HCT116 (cell line): ENCODE data around the gene ZFP1. TPM values are rescaled to one million over a fixed set of nuclear protein-coding genes. Genes with fewer than 3 reads are reported as not detected.

Experiments used
- ATAC-seq: fragments of 200-7000 bp; cut with Tn5 transposase; 2 replicates; pipeline ENCODE4 v1.9.1; 2020; ENCODE audit warnings: mild to moderate bottlenecking, moderate library complexity
- BruUV-seq: library from RNA; stranded (reverse); fragments of 400-500 nt; replicated peaks from 2 replicates; lab custom pipeline; 2021; lab: Mats Ljungman, UMichigan
- CTCF ChIA-PET: fragments of 300-600 bp; sonication (Branson Sonifier 250); formaldehyde crosslinking; loops from one replicate; lab custom pipeline; 2021; ENCODE audit warnings: antibody characterized with exemption; lab: Charles Lee
- POLR2A ChIA-PET: fragments of 300-600, 350-600 bp; sonication (Branson Sonifier 250); formaldehyde crosslinking; loops from one replicate; lab custom pipeline; 2021; ENCODE audit warnings: antibody characterized with exemption; lab: Charles Lee
- RAD21 ChIA-PET, 2 experiments: fragments of 300-600 bp; sonication (Branson Sonifier 250); formaldehyde crosslinking; loops; one replicate each; lab custom pipeline; 2023; ENCODE audit warnings: low total read pairs in 2 of 2; ENCODE audit not compliant: uncharacterized antibody in 2 of 2, unreplicated experiment in 2 of 2, low non-redundant PET in 1 of 2; lab: Charles Lee
- DNase-seq: peaks from one replicate; pipeline ENCODE4 v3.0.0-alpha.2; 2010; ENCODE audit warnings: low read depth, low spot score
- H2AFZ ChIP-seq: fragments of 200-600 bp; shearing (Covaris generic), sonication (generic); 2 replicates; pipeline ENCODE4 v1.6.1; 2017; ENCODE audit warnings: low read depth, mixed run types, mixed read lengths, antibody characterized with exemption, low read length; ENCODE audit not compliant: poor library complexity, severe bottlenecking
- H3K27ac ChIP-seq: 2 replicates; pipeline ENCODE4 v1.5.1; 2012; ENCODE audit warnings: low read depth, low read length
- H3K27me3 ChIP-seq: fragments of 200-600 bp; sonication (generic); 2 replicates; pipeline ENCODE4 v1.6.1; 2016; ENCODE audit warnings: mixed run types, low read length, mixed read lengths; ENCODE audit not compliant: insufficient read depth
- H3K36me3 ChIP-seq, 2 experiments: fragments of 200-500 bp in 1 of 2; fragments of 200-600 bp in 1 of 2; sonication (Bioruptor generic) in 1 of 2; sonication (generic) in 1 of 2; 2 replicates each; pipeline versions ENCODE4 v1.5.1 to v1.6.1; 2014 to 2016; ENCODE audit warnings: low read length in 2 of 2, inconsistent platforms in 1 of 2, mixed read lengths in 1 of 2, mixed run types in 1 of 2; ENCODE audit not compliant: insufficient read depth in 2 of 2, control insufficient read depth in 1 of 2
- H3K4me1 ChIP-seq, 2 experiments: fragments of 200-600 bp in 1 of 2; sonication (generic) in 1 of 2; 2 replicates each; pipeline versions ENCODE4 v1.5.1 to v1.6.1; 2012 to 2017; ENCODE audit warnings: low read length in 2 of 2, inconsistent platforms in 1 of 2, mild to moderate bottlenecking in 1 of 2, mixed read lengths in 1 of 2, mixed run types in 1 of 2, moderate library complexity in 1 of 2; ENCODE audit not compliant: insufficient read depth in 2 of 2, control insufficient read depth in 1 of 2
- H3K4me2 ChIP-seq: fragments of 200-600 bp; sonication (generic); 2 replicates; pipeline ENCODE4 v1.6.1; 2017; ENCODE audit warnings: mixed run types, low read length, mixed read lengths
- H3K4me3 ChIP-seq, 2 experiments: fragments of 200-600 bp in 1 of 2; sonication (generic) in 1 of 2; replicated peaks in 1 of 2; 2 replicates each; pipeline ENCODE4 v1.5.1; 2011 to 2016; ENCODE audit warnings: low read length in 2 of 2, control low read depth in 1 of 2, low read depth in 1 of 2, mild to moderate bottlenecking in 1 of 2, mixed read lengths in 1 of 2, mixed run types in 1 of 2
- H3K79me2 ChIP-seq: fragments of 200-600 bp; sonication (generic); 2 replicates; pipeline ENCODE4 v1.6.1; 2017; ENCODE audit warnings: mild to moderate bottlenecking, mixed run types, low read length, moderate library complexity, mixed read lengths; ENCODE audit not compliant: insufficient read depth
- H3K9ac ChIP-seq: fragments of 200-600 bp; sonication (generic); 2 replicates; pipeline ENCODE4 v1.6.1; 2016; ENCODE audit warnings: low read length, mixed read lengths
- H3K9me2 ChIP-seq: fragments of 200-600 bp; sonication (generic), shearing (Covaris generic); 2 replicates; pipeline ENCODE4 v1.6.1; 2017; ENCODE audit warnings: mixed run types, mild to moderate bottlenecking, moderate library complexity; ENCODE audit not compliant: insufficient read depth
- H3K9me3 ChIP-seq, 2 experiments: fragments of 200-500 bp in 1 of 2; fragments of 200-600 bp in 1 of 2; sonication (Bioruptor generic) in 1 of 2; sonication (generic) in 1 of 2; 2 replicates each; pipeline ENCODE4 v1.6.1; 2014 to 2017; ENCODE audit warnings: low read length in 2 of 2, mixed read lengths in 2 of 2, inconsistent platforms in 1 of 2, low read depth in 1 of 2, mild to moderate bottlenecking in 1 of 2, mixed run types in 1 of 2, moderate library complexity in 1 of 2; ENCODE audit not compliant: control insufficient read depth in 1 of 2, insufficient read depth in 1 of 2
- H4K20me1 ChIP-seq: fragments of 200-600 bp; sonication (generic), shearing (Covaris generic); 2 replicates; pipeline ENCODE4 v1.6.1; 2017; ENCODE audit warnings: mixed run types, mild to moderate bottlenecking, moderate library complexity; ENCODE audit not compliant: insufficient read depth
- POLR2A ChIP-seq: IDR thresholded peaks from 2 replicates; pipeline ENCODE4 v1.7.0; 2011; ENCODE audit warnings: borderline replicate concordance; ENCODE audit not compliant: insufficient read depth, insufficient read length; ENCODE audit errors: extremely low read depth
- POLR2AphosphoS5 ChIP-seq: IDR thresholded peaks from 2 replicates; pipeline ENCODE4 v1.6.1; 2011; ENCODE audit warnings: mild to moderate bottlenecking, low read depth, low read length, moderate library complexity
- SIN3A ChIP-seq: IDR thresholded peaks from 2 replicates; pipeline ENCODE4 v1.6.1; 2012; ENCODE audit warnings: low read depth
- YY1 ChIP-seq: IDR thresholded peaks from 2 replicates; pipeline ENCODE4 v1.6.1; 2011; ENCODE audit warnings: low read length, low read depth, moderate library complexity, mild to moderate bottlenecking; ENCODE audit not compliant: insufficient replicate concordance; ENCODE audit errors: extremely low read depth
- ZFX ChIP-seq: fragments of 450-650 bp; IDR thresholded peaks from 2 replicates; pipeline ENCODE4 v1.6.1; 2017
- intact Hi-C: fragments of 100-400 bp; cut with micrococcal nuclease; formaldehyde crosslinking; loops from 2 replicates; pipeline ENCODE4 v1.10.0; 2022
- total RNA-seq: library from RNA; stranded (reverse); gene quantifications from one replicate; pipeline ENCODE4 v1.2.1, GENCODE V29; 2021; ENCODE audit not compliant: unreplicated experiment
- TF ChIP-seq, protein P1 (sequence below): IDR thresholded peaks from 2 replicates; pipeline ENCODE4 v1.6.1; 2012

ZFP1 gene
- total RNA-seq, 1 experiment from 2014 or later = 12.8 TPM

DNA sequence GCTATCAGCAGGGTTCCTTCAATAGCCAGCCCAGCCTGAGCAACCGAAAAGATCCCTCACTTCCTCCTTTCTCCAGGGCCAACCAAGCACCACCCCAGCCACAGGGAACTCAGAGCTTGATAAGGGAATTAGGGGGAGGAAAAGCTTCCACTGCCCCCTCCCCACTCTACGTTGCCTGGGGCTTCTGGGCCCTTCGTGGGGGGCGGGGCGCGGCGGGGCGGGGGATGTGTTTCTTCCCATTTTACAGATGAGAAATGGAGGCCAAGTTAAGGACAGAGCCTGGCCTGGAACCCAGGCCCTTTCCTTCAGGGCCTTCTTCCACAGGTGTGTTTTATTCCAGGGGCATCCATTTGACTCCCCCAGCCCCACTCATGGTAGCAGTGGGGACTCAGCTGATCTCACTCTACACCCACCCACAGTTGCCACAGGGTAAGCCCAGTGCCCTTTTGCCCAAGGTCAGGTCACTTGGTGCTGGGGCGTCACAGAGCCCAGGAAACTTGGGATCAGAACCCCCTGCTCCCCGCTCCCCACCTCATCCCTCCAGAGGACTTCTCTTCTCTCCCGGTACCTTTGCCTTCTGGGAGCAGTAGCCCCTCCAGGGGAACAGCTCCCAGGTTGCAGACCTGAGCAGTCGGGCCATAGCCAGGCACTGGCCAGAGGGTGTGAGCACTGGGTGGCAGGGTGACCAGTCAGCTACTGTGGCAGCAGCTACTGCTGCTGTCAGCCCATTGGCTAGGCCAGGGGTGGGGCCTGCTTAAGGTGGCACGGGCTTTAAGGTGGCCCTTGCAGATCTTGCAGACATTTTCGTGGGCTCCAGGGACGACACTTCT, 32.0 kb upstream of the ZFP1 start, which contains the start of gene LDHD:
Gene LDHD, minus strand, starts transcription at position 700 of the 830 bp plus-strand sequence. Its CDS starts 60 bp downstream, at position 640.
- Histone ChIP-seq H2AFZ (peak within 1 kb of the TSS; percentile 95), H3K27ac (peak within 1 kb of the TSS; percentile 46; the same call in 1 of the 2 replicates), H3K9me3 (no peaks in the 10 kb centered on the region; a peak in 2 of 4 replicates), H3K79me2 (no peaks in the 10 kb centered on the region), H3K4me1 (peaks cover 12 to 20% of the 10 kb centered on the region in 2 experiments; a peak in 3 of 4 replicates), H3K36me3 (no peaks in the 10 kb centered on the region), H4K20me1 (no peaks in the 10 kb centered on the region), H3K4me3 (peak within 1 kb of the TSS; percentile 51 to 73), H3K9ac (peak within 1 kb of the TSS; percentile 63), H3K9me2 (no peaks in the 10 kb centered on the region), H3K27me3 (no peaks in the 10 kb centered on the region), H3K4me2 (peak within 1 kb of the TSS; percentile 99)
- BruUV-seq = no TSS peak
- RAD21 ChIA-PET = interaction anchor here in 1 of 2 experiments (1.0 kb wide), 1 partner anchor 118 kb away, joined by 3 read pairs; the partner anchor contains the start of gene ZNRF1
- TF ChIP-seq POLR2AphosphoS5 (peak; percentile 95), SIN3A (no peak), YY1 (peak; percentile 49), POLR2A (peak; percentile 37), ZFX (no peak)
- TF ChIP-seq, protein P1, sequence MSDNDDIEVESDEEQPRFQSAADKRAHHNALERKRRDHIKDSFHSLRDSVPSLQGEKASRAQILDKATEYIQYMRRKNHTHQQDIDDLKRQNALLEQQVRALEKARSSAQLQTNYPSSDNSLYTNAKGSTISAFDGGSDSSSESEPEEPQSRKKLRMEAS = no peak
- ATAC-seq (peak; percentile 100), DNase-seq (peak; percentile 75)
- intact Hi-C loops = loop anchor here (10.0 kb wide), 1 partner anchor 301 kb away; no protein-coding TSS in a partner anchor
- CTCF ChIA-PET = interaction anchor here (2.0 kb wide), 1 partner anchor 118 kb away, joined by 8 read pairs; the partner anchor contains the start of gene ZNRF1
- POLR2A ChIA-PET = interaction anchor here (0.9 to 1.5 kb wide), 4 partner anchors 12 to 131 kb away, joined by 3 to 4 read pairs (median 4); partner anchors contain the start of gene WDR59
